ENCODE results near the gene RAX2.

- TF ChIP-seq POLR2A (IDR thresholded peaks at IDR 0.05; ENCODE audit: low read depth, low read length): no peak
- TF ChIP-seq CTCF (IDR thresholded peaks at IDR 0.05; ENCODE audit: extremely low read depth in 1 of 2, insufficient read depth in 1 of 2, low read depth in 1 of 2, low read length in 2 of 2): no peak
- no peak for TF ChIP-seq POLR2AphosphoS5 (IDR thresholded peaks at IDR 0.05; ENCODE audit: insufficient read depth, low read depth, low read length)
- no peak for TF ChIP-seq EZH2 (IDR thresholded peaks at IDR 0.05; ENCODE audit: borderline replicate concordance, low read depth, low read length, severe bottlenecking)
- TF ChIP-seq FOS (IDR thresholded peaks at IDR 0.05; ENCODE audit: borderline replicate concordance, insufficient read depth, low read length): no peak
- no peak for TF ChIP-seq MAX (IDR thresholded peaks at IDR 0.05; ENCODE audit: insufficient read depth, insufficient read length)
These were observed 9.9 kb downstream of the RAX2 start for GRCh38 chr19:3762130-3762473.
